Measurements from ENCODE around the gene TIFAB.
A peak's percentile ranks its signal among the peaks of the same experiment; 100 is the strongest.

GRCh38 chr5:135491038-135491551, 38.9 kb upstream of the TIFAB start:
- TF ChIP-seq CTCF (conservative IDR thresholded peaks at IDR 0.05; ENCODE audit: low read depth in 2 of 2) (no peak), EZH2 (IDR thresholded peaks at IDR 0.05; ENCODE audit: low read depth, unreplicated experiment) (peak; percentile 67), JUNB (IDR thresholded peaks at IDR 0.05; ENCODE audit: unreplicated experiment) (no peak), POLR2AphosphoS5 (IDR thresholded peaks at IDR 0.05; ENCODE audit: low read depth) (no peak), CREB1 (CRISPR knock-in tag; IDR thresholded peaks at IDR 0.05; ENCODE audit: low read depth) (no peak), STAT1 (IDR thresholded peaks at IDR 0.05; ENCODE audit: unreplicated experiment) (no peak), REST (IDR thresholded peaks at IDR 0.05; ENCODE audit: unreplicated experiment) (no peak), EZH2phosphoT487 (IDR thresholded peaks at IDR 0.05; ENCODE audit: unreplicated experiment) (no peak), ETS1 (IDR thresholded peaks at IDR 0.05) (no peak), ZNF331 (CRISPR knock-in tag; IDR thresholded peaks at IDR 0.05; ENCODE audit: low read depth) (no peak), ZNF462 (CRISPR knock-in tag; IDR thresholded peaks at IDR 0.05) (no peak)

Data from GM23338 (cell line).